Stomach (tissue), 4 donors: ENCODE results near the gene NAV2.

Source experiments
- POLR2A ChIP-seq, 4 donors: fragments of 450-650 bp; IDR thresholded peaks; one replicate each; pipeline ENCODE4 v1.6.1; 2016; ENCODE audit warnings: antibody characterized with exemption in 4 of 4, control low read depth in 2 of 4, mild to moderate bottlenecking in 1 of 4, moderate library complexity in 1 of 4
- POLR2AphosphoS5 ChIP-seq, 3 donors: sonication (generic); formaldehyde crosslinking; IDR thresholded peaks; one replicate each; pipeline ENCODE4 v1.6.1; 2016; ENCODE audit warnings: antibody characterized with exemption in 3 of 3
- TF ChIP-seq, protein P1 (sequence below), 7 experiments: fragments of 450-650 bp in 4 of 7; fragments of 200-600 bp in 3 of 7; sonication (generic) in 3 of 7; IDR thresholded peaks; one replicate each; pipeline ENCODE4 v1.5.1; 2016 to 2019; ENCODE audit warnings: antibody characterized with exemption in 7 of 7, control low read depth in 2 of 7, mild to moderate bottlenecking in 1 of 7

GRCh38 chr11:19751055-19751454 is 38.4 kb downstream of the NAV2 start:
- no peak for TF ChIP-seq POLR2AphosphoS5 (IDR thresholded peaks at IDR 0.05)
- no peak for TF ChIP-seq POLR2A (IDR thresholded peaks at IDR 0.05)
- TF ChIP-seq, protein P1, sequence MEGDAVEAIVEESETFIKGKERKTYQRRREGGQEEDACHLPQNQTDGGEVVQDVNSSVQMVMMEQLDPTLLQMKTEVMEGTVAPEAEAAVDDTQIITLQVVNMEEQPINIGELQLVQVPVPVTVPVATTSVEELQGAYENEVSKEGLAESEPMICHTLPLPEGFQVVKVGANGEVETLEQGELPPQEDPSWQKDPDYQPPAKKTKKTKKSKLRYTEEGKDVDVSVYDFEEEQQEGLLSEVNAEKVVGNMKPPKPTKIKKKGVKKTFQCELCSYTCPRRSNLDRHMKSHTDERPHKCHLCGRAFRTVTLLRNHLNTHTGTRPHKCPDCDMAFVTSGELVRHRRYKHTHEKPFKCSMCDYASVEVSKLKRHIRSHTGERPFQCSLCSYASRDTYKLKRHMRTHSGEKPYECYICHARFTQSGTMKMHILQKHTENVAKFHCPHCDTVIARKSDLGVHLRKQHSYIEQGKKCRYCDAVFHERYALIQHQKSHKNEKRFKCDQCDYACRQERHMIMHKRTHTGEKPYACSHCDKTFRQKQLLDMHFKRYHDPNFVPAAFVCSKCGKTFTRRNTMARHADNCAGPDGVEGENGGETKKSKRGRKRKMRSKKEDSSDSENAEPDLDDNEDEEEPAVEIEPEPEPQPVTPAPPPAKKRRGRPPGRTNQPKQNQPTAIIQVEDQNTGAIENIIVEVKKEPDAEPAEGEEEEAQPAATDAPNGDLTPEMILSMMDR (IDR thresholded peaks at IDR 0.05), result no peak
